A549 (cell line): Measurements from ENCODE around the gene CILP.

Experiments
- CEBPB ChIP-seq, 2 experiments: fragments of >200 bp in 1 of 2; sonication (Bioruptor Twin) in 1 of 2; formaldehyde crosslinking in 1 of 2; IDR thresholded peaks; 2 replicates each; pipeline ENCODE4 v1.6.1; 2012 to 2016
- NR3C1 ChIP-seq: fragments of >200 bp; sonication (Bioruptor Twin); formaldehyde crosslinking; IDR thresholded peaks from 3 replicates; pipeline ENCODE4 v1.6.1; 2017
- POLR2A ChIP-seq: IDR thresholded peaks from 2 replicates; pipeline ENCODE4 v1.6.1; 2012; ENCODE audit warnings: mild to moderate bottlenecking, low read length
- POLR2AphosphoS2 ChIP-seq: conservative IDR thresholded peaks from 2 replicates; pipeline ENCODE4 v1.6.1; 2012; ENCODE audit warnings: low read length, improper control_type of control experiment, inconsistent platforms
- TF ChIP-seq, protein P1 (sequence below): fragments of 150-350 bp; IDR thresholded peaks from 2 replicates; pipeline ENCODE4 v1.6.1; 2014; ENCODE audit warnings: low read depth, mild to moderate bottlenecking, low read length
- TF ChIP-seq, protein P2 (sequence below): IDR thresholded peaks from 2 replicates; pipeline ENCODE4 v1.6.1; 2012
- TF ChIP-seq, protein P3 (sequence below): fragments of >200 bp; sonication (Bioruptor Twin); formaldehyde crosslinking; IDR thresholded peaks from 3 replicates; pipeline ENCODE4 v1.5.1; 2016
- TF ChIP-seq, protein P4 (sequence below): fragments of 200-600 bp; sonication (generic); IDR thresholded peaks from 2 replicates; pipeline ENCODE4 v1.6.1; 2016; ENCODE audit warnings: antibody characterized with exemption, mild to moderate bottlenecking, moderate library complexity
- TF ChIP-seq, protein P5 (sequence below): IDR thresholded peaks from 2 replicates; pipeline ENCODE4 v1.6.1; 2012

DNA sequence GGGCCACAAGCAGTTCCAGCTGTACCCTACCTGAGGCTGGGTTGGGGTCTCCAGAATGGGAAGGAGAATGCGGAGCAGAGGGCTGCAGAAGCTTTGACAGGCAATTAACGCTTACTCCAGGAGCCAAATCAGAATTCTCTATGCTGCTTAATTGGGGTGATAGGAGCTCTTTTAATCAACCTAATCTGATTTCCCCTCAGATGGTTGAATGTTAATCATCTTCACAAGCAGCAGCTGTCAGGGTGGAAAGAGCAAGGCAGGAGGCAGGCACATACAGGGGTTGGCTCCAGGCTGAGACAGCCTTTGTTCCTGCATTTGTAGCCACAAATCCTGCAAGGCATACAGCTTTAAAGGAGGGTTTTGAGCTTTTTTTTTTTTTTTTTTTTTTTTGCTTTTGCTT, 2.6 kb downstream of the CILP start:
- TF ChIP-seq CEBPB (IDR thresholded peaks at IDR 0.05) (no peak), POLR2AphosphoS2 (no peak), POLR2A (no peak), NR3C1 (no peak)
- TF ChIP-seq, protein P1, sequence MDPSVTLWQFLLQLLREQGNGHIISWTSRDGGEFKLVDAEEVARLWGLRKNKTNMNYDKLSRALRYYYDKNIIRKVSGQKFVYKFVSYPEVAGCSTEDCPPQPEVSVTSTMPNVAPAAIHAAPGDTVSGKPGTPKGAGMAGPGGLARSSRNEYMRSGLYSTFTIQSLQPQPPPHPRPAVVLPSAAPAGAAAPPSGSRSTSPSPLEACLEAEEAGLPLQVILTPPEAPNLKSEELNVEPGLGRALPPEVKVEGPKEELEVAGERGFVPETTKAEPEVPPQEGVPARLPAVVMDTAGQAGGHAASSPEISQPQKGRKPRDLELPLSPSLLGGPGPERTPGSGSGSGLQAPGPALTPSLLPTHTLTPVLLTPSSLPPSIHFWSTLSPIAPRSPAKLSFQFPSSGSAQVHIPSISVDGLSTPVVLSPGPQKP: no peak
- TF ChIP-seq, protein P2, sequence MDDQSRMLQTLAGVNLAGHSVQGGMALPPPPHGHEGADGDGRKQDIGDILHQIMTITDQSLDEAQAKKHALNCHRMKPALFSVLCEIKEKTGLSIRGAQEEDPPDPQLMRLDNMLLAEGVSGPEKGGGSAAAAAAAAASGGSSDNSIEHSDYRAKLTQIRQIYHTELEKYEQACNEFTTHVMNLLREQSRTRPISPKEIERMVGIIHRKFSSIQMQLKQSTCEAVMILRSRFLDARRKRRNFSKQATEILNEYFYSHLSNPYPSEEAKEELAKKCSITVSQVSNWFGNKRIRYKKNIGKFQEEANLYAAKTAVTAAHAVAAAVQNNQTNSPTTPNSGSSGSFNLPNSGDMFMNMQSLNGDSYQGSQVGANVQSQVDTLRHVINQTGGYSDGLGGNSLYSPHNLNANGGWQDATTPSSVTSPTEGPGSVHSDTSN: no peak
- TF ChIP-seq, protein P3, sequence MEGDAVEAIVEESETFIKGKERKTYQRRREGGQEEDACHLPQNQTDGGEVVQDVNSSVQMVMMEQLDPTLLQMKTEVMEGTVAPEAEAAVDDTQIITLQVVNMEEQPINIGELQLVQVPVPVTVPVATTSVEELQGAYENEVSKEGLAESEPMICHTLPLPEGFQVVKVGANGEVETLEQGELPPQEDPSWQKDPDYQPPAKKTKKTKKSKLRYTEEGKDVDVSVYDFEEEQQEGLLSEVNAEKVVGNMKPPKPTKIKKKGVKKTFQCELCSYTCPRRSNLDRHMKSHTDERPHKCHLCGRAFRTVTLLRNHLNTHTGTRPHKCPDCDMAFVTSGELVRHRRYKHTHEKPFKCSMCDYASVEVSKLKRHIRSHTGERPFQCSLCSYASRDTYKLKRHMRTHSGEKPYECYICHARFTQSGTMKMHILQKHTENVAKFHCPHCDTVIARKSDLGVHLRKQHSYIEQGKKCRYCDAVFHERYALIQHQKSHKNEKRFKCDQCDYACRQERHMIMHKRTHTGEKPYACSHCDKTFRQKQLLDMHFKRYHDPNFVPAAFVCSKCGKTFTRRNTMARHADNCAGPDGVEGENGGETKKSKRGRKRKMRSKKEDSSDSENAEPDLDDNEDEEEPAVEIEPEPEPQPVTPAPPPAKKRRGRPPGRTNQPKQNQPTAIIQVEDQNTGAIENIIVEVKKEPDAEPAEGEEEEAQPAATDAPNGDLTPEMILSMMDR: no peak
- TF ChIP-seq, protein P4, sequence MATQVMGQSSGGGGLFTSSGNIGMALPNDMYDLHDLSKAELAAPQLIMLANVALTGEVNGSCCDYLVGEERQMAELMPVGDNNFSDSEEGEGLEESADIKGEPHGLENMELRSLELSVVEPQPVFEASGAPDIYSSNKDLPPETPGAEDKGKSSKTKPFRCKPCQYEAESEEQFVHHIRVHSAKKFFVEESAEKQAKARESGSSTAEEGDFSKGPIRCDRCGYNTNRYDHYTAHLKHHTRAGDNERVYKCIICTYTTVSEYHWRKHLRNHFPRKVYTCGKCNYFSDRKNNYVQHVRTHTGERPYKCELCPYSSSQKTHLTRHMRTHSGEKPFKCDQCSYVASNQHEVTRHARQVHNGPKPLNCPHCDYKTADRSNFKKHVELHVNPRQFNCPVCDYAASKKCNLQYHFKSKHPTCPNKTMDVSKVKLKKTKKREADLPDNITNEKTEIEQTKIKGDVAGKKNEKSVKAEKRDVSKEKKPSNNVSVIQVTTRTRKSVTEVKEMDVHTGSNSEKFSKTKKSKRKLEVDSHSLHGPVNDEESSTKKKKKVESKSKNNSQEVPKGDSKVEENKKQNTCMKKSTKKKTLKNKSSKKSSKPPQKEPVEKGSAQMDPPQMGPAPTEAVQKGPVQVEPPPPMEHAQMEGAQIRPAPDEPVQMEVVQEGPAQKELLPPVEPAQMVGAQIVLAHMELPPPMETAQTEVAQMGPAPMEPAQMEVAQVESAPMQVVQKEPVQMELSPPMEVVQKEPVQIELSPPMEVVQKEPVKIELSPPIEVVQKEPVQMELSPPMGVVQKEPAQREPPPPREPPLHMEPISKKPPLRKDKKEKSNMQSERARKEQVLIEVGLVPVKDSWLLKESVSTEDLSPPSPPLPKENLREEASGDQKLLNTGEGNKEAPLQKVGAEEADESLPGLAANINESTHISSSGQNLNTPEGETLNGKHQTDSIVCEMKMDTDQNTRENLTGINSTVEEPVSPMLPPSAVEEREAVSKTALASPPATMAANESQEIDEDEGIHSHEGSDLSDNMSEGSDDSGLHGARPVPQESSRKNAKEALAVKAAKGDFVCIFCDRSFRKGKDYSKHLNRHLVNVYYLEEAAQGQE: no peak
- TF ChIP-seq, protein P5, sequence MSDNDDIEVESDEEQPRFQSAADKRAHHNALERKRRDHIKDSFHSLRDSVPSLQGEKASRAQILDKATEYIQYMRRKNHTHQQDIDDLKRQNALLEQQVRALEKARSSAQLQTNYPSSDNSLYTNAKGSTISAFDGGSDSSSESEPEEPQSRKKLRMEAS: no peak
